Measurements from ENCODE around the gene WFIKKN1.
A peak's percentile ranks its signal among the peaks of the same experiment; 100 is the strongest.

Gene WFIKKN1

DNA sequence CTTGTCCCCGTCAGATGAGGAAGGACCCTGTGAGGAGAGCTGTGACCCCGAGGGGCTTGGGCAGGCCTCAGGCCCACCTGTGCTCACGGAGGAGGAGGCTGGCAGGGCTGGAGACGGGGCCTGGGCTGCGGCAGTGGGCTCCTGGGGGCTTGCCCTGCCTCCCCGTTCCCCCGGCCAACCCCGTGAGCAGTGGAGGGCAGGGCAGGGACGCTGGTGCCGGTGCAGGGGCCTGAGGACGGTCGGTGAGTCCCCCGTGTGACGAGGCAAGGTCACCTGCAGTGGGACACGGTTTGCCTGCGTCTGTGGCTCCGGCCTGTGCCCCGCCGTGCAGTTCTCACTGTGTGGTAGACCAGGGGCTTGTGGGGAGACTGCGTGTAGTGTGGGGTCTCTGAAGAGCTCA is 28.8 kb downstream of the WFIKKN1 start:
- no peak for DNase-seq

DNA sequence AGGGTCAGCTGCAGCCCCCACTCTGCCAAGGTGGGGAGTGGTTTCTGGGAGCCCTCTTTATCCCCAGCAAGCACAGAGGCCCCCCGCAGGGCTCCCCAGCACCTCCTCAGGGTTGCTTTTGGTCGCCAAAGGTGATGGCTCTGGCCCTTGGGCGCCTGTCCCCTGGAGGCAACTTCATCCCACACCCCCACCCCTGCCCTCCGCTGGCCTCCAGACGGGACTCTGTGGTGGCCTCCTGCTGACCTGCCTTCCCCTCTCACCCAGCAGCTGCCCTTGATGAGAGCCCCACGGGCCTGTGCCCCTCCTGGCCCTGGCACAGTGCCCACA is 29.3 kb downstream of the WFIKKN1 start:
- no peak for DNase-seq

DNA sequence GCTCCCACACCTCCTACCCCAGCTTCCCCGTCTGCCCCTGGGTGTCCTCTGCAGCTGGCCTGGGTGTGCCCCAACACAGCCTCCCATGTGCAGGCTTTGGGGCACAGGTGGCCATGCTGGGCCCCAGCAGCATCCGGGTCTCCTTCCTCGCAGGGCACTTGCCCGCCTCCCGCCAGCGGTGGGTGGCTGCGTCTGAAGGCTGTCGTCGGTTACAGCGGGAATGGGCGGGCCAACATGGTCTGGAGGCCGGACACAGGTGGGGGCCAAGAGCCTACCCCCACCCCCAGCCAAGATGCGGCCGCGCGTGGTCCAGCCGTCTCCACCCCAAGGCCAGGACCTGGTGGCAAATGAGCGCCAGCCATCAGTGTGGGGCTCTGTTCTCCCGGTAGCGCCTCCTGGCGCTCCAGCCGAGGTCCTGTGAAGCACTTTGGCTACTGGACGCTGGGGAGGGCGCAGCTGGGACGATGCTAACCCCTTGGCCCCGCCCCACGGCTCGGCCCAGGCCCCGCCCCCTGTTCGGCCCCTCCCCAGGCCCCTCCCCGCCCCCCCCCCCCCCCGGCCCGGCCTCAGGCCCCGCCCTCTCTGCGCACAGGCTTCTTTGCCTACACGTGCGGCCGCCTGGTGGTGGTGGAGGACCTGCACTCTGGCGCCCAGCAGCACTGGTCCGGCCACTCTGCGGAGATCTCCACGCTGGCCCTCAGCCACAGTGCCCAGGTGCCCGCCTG is 29.8 kb downstream of the WFIKKN1 start:
- no peak for DNase-seq

DNA sequence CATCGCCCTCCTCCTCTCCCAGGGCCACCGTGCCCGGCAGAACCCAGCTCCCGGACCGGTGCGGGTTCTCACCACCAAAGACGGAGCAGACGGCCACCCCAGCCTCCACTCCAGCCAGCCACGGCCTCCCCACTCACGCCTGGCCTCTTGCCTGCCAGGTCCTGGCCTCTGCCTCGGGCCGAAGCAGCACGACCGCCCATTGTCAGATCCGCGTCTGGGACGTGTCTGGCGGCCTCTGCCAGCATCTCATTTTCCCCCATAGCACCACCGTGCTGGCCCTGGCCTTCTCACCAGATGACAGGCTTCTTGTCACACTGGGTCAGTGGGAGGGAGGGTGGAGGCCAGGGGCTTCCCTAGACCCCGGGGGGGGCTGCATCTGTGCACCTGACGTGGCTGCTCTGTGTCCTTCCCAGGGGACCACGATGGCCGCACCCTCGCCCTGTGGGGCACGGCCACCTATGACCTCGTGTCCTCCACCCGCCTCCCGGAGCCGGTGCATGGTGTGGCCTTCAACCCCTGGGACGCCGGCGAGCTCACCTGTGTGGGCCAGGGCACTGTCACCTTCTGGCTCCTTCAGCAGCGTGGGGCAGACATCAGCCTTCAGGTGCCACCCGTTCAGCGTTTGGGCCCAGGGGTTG is 30.5 kb downstream of the WFIKKN1 start:
- DNase-seq: no peak

DNA sequence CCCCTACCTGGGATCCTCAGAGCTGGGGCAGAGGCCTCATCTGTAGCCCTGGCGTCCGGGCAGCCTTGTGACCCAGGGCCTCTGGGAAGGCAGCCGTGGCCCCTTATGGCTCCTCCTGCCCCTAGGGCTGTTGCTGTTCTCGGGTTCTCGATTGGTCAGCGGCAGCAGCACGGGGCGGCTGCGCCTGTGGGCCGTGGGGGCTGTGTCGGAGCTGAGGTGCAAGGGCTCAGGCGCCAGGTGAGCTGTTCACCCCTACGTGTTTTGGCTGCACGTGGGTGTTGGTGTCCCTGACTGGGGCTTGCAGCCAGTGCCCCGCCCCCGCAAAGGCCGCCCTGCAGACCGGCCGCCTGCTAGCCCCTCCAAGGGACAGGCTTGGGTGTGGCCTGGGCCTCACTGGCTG is 31.3 kb downstream of the WFIKKN1 start:
- DNase-seq: no peak

DNA sequence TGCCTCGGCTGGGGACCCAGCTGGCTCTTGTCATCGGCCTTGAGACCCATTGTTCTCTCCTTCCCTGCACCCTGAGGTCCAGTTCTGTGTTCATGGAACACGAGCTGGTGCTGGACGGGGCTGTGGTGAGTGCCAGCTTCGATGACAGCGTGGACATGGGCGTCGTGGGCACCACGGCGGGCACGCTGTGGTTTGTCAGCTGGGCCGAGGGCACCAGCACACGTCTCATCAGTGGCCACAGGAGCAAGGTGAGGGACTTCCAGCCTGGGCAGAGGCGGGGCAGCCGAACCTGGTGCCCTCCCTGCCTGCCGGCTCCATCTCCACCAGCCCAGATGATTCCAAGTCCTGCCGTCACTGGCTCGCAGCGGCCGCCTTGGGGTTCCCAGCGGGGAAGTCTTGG is 31.8 kb downstream of the WFIKKN1 start:
- DNase-seq: no peak

DNA sequence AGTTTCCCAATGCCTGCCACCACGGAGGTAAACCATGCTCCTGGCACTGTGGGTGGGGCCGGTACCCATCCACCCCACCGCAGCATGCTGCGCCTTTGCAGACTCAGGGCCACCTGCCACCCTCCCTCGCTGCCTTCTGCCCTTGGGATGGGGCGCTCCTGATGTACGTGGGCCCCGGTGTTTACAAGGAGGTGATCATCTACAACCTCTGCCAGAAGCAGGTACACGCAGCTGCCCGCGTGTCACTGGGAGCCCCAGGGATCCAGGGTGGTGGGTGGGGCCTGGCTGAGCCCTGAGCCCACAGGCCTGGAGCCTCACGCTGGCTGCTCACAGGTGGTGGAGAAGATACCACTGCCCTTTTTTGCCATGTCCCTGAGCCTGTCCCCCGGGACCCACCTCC is 35.8 kb downstream of the WFIKKN1 start:
- no peak for DNase-seq

DNA sequence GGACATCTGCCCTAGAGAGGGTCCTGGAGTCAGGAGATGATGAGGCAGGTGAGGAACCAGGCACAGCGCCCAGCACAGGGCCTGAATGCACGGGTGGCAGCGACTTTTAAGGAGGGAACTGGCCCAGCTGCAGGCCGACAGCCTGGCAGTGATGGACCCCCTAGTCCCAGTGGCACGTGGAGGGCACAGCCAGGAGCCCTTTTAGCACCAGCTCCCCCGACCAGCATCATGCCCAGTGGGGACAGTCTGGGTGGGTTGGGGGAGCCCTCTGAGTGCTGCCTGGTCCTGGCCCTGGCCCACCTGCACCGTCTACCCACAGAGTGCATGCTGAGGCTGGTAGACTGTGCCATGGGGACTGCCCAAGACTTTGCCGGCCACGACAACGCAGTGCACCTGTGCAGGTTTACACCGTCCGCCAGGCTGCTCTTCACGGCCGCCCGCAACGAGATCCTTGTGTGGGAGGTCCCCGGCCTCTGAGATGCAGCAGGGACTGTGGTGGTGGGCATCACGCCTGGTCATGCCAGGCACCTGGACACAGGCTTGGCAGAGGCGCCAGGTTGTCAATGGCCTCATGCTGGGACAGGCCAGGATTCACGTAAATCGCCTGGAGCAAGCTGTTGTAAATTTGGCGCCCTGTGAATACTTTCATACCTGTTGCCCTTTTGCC is 36.5 kb downstream of the WFIKKN1 start:
- no peak for DNase-seq

DNA sequence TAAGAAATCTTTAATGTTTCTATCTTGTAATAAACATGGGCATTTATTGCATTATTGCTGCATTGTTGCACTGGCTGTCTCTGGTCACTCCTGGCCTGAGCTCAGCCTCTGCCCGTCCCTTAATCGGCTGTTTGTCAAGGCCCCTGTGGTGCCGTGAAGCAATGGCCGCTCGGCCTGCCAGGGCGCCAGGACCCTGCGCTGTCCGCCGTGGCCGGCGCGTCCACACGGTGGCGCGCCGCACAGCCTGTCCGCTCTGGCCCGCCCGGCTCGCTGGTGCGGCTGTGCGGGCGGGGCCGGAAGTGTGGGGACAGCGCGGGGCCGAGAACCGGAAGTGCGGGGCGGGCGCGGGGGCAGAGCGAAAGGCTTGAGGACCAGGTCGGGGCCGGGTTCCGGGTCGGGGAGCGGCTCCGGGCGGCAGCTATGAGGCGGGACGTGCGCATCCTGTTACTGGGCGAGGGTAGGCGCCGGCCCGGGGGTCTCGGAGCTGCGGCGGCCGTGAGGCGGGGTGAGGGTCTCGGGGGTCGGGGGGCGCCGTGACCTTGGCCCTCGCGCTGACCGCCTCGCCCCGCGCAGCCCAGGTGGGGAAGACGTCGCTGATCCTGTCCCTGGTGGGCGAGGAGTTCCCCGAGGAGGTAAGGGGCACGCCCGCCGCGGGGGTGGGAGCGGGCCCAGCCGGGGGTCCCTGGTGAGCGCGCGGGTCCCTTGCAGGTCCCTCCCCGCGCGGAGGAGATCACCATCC is 37.2 kb downstream of the WFIKKN1 start, which contains the start of gene RHOT2:
Gene RHOT2 (plus strand): TSS at position 353 of the 739 bp plus-strand sequence. CDS start 68 bp downstream, at position 421.
- peak; percentile 10 for DNase-seq

DNA sequence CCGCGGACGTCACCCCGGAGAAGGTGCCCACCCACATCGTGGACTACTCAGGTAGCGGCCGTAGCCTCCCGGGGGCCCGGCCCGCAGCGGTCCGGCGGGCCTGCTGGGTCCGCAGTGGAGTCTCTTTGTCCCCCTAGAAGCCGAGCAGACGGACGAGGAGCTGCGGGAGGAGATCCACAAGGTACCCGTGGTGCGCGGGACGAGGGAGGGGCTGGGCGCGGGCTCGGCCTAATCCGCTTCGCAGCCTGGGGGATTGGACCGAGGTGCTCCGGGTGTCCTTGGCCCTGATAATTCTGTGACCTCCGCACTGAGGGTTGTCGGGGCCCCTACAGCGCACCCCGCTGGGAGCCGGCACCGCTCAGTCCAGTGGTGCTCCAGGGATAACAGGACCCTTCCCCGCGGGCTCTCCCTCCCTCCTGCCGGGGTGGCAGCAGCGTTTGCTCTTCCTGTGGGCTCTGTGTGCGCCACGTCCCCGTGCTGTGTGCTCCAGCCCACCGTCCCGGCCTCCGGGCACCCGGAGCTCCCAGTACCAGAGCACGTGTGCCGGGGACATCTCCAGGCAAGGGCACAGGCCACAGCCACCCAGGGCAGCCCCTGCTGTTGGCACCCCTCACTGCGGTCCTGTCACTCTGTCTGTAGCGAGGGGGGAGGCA is 37.9 kb downstream of the WFIKKN1 start:
- DNase-seq: no peak

DNA sequence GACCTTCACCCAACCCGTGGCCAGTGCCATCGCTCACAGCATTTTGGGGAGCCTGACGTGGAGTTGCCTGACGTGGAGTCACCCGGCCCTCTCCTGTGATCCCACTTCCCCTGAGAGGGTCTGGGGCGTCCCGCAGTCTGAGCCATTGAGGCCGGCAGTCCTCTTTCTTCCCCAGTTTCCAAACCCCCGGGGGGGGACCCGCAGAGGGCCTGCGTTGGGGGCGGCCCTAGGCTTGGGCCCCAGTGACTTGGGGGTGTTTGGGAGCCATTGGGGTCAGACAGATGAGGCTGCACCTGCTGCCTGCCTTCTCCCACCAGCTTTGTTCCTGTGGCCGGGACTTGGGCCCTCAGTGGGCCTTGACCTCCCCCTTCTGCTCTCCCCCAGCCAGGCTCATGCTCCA is 38.9 kb downstream of the WFIKKN1 start:
- no peak for DNase-seq

DNA sequence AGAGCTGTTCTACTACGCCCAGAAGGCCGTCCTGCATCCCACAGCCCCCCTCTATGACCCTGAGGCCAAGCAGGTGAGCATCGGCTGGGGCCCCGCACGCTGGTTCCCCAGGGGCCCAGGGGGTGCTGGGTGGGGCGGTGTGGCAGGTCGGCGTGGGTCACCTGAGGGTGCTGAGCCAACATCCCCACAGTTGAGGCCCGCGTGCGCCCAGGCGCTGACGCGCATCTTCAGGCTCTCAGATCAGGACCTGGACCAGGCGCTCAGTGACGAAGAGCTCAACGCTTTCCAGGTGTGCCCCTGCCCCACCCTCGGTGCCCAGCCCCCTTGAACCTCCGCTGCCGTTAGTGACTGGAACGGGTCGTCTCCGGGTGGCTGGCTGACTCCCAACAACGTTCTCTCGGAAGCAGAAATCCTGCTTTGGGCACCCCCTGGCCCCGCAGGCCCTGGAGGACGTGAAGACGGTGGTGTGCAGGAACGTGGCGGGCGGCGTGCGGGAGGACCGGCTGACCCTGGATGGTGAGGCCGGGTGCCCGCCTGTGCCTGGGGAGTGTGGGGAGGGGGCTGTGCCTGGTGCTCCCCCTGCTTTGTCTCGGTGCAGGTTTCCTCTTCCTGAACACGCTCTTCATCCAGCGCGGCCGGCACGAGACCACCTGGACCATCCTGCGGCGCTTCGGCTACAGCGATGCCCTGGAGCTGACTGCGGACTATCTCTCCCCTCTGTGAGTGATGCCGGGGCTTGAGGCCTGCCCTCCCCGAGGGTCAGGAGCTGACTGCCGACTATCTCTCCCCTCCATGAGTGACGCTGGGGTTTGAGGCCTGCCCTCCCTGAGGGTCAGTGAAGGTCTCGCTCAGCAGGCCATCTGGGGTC is 39.9 kb downstream of the WFIKKN1 start:
- DNase-seq: no peak

DNA sequence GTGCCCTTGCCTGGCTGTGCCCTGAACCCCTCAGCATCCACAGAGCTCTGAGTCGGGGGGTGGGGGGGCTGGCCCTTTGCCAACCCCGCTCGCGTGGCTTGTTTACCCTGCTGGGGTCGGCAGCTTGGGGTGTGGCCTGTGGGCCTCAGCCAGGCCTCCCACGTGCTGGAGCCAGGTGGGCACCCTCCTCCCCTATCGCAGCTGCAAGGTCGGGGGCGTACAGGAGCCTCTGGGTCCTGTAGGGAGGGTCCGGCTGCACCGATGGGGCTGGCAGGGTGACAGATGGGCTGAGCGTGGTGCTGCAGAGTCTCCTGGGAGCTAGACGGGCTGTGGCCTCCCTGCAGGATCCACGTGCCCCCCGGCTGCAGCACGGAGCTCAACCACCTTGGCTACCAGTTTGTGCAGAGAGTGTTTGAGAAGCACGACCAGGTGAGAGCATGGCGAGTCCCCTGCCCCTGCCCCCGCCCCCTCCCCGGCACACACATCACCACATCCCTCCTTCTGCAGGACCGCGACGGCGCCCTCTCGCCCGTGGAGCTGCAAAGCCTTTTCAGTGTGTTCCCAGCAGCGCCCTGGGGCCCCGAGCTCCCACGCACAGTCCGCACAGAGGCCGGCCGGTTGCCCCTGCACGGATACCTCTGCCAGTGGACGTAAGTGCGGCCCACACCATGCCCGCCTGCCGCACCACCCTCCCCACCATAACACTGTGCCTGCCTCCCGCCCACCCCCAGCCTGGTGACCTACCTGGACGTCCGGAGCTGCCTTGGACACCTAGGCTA is 40.8 kb downstream of the WFIKKN1 start:
- DNase-seq: no peak

DNA sequence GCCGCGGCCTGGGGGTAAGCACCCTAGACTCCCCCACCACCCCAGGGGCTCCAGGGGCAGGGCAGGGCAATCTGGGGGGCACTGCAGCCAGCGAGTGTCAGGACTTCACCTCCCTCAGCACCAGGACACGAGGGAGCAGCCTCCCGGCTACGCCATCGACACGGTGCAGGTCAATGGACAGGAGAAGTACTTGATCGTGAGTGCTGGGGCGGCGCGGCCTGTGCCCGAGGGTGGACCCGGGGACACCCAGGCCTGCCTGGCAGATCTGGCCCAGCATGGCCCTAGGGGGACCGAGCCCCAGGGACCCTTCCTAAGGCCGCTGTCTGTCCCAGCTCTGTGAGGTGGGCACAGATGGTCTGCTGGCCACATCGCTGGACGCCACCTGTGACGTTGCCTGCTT is 41.6 kb downstream of the WFIKKN1 start:
- no peak for DNase-seq

DNA sequence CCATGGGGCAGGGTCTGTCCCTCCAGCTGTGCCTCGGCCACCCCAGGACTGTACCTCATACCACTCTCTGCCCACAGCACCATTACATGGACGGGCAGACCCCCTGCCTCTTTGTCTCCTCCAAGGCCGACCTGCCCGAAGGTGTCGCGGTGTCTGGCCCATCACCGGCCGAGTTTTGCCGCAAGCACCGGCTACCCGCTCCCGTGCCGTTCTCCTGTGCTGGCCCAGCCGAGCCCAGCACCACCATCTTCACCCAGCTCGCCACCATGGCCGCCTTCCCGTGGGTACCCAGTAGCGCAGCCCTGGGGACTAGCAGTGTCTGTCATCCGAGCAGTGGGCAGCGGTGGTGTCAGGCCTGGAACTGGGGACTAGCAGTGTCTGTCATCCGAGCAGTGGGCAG is 42.1 kb downstream of the WFIKKN1 start:
- DNase-seq: no peak

DNA sequence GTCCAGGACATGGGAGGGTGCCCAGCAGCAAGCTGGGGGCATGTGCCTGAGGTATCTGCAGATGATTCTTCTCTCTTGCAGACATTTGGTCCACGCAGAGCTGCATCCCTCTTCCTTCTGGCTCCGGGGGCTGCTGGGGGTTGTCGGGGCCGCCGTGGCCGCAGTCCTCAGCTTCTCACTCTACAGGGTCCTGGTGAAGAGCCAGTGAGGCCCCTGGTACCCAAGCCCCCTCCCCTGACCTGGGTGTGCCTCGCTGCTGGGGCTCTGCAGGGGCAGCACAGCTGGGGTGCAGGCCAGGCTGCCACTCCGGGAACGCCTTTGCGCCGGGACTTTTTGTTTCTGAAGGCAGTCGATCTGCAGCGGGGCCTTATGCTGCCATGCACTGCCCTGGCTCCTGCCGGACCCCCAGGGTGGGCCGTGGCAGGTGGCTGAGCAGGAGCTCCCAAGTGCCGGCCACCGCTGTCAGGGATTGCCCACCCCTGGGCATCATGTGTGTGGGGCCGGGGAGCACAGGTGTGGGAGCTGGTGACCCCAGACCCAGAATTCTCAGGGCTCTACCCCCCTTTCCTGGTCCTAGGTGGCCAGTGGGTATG is 42.7 kb downstream of the WFIKKN1 start:
- no peak for DNase-seq

DNA sequence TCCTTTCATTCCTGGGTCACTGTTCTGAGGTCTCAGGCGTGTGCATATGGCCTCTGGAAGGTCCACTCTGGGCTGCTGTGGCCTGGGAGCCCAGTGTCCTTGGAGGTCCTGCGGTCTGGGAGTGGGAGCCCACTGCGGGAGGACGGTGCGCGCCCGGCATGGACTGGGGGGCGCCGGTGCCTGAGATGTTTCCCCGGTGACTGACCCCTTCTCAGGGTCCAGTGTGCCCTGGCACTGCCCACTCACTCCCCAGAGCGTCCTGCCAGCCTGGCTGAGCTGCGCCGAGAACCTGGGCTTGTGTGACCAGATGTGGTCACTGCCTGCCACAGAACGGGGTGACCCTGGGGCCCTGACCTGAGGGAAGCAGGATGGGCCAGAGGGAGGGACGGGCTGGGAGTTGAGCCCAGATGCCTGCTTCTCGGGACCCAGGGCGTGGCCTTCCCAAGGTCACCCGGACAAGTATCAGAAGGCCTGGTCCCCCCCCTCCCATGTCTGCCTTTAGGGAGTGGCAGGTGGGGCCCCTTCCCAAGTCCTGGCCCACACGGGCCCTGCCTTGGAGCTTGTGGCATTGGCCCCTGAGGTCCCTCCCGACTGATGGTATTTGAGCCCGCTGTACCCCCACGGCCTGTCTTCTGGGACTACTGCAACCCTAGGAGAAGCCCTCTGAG is 43.6 kb downstream of the WFIKKN1 start:
- no peak for DNase-seq

DNA sequence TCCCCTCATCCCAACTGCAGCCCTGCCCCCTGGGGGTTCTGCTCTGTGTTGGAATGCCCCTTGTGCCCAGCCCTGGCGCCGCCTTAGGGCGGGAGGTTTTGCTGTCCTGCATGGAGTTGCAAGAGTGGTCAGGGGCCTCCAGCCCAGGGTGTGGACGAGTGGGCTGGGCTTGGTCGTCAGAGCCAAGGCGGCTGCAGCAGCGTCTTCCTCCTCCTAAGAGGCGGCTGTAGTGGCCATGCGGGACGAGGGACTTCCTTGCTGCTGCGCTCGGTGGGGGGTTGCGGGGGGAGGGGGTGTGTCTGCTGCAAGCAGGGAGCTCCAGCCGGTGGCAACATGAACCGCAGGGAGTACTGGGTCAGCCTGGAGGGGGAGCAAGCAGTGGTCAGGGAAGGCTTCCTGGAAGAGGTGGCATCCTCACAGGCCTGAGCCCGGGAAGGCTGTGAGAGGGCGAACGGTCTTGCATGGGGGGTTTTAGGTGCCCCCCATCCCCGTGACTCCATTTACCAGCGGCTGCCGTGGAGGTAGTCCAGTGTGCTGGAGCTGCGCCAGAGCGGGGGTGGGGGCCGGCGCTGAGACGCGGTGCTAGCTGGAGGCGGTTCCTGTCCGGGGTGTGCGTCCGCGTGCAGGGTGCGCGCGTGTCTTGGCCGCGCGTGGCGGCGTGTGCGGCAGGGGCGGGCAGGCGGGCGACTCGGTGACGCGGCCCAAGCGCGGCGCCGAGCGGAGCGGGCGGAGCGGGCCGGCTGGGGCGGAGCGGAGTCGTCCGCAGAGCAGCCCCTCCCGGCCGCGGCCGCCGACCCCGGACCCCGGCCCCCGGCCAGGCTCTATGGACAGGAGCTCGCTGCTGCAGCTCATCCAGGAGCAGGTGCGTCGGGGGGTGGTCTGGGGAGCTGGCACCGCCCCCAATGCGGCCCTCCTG is 44.4 kb downstream of the WFIKKN1 start, which contains the start of gene RHBDL1:
Gene RHBDL1 (plus strand): TSS at position 704 of the 916 bp plus-strand sequence. CDS start 120 bp downstream, at position 824.
- no peak for DNase-seq

Data from NCI-H1436 treated with DMSO at 0.1 percent for 48 hours (cell line).